NOMO-1 treated with dmso at 0.1 percent for 144 hours (cell line): ENCODE results near the gene IQCH.

ENCODE experiments used
- DNase-seq: peaks from one replicate; lab custom pipeline; 2025; ENCODE audit not compliant: unreplicated experiment; lab: John Stamatoyannopoulos, UW

The IQCH gene

DNA sequence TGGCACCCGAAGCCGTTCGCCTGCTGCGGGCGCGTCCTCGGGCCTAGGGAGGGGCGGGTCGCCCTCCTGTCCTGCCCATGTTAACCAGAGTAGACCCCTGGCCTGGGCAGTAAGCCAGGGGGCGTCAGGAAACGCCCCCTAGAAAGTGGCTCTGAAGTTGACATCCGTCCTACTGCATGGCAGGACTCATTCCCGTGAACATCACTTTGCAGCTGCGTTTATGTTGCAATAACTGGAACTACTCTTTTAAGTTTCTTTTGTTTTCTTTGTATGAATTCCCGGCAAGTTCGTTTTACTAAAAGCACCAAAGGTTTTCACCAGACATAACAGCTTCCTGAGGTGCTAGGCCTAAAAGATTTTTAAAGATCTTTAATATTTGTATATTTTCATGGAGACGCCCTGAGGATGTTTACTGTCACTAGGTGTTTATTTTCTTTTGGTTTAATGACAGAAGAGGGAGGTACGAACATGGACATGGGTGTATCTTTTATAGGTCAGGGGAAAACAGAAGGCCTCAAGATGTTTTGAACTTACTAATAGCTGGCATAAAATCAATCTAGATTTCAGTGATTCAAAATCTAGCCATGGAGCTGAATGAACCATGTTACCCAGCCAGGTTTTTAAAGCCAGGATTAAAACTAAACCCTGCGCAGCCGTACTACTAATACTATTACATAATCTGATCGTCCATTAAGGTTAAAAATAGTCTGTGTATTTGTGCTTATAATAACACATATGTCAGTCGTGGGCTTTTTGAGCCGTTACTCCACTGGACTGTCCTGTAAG lies 267.4 kb downstream of the IQCH start:
- no peak for DNase-seq

DNA sequence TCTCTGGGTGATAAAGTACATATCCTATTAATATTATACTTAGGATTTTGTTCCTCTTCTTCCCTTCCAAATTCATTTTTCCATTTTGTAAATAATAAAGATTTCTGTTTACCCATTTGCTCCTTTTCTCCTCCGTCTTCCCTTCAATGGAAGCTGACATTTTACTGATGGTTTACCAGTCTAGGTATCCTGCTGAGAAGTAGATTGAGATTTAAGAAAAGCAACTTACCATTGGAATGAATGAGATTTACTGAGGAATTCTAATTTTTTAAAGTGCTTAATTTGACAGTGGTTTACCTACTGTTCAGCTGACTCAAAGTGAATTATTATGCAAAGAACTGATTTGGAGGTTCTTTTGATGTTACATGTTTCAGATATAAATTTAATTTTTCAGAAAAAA lies 268.7 kb downstream of the IQCH start:
- no peak for DNase-seq

DNA sequence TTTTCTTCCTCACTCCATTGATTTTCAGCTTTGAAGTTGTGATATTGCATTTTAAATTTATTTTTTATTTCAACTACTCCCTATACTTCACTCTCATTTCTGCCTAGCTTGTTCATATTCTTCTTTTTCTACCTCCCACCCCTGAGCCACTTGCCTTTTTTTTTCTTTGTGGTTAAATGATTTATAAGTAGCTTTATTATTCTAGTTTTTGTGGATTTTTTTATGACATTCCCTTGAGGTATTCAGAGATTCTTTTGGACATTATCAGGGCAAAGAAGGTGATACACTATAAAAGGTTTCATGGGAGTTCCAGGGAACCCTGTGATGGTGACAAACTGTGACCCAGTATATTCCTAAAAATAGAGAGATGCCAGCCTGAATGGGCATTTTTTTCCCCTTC lies 269.6 kb downstream of the IQCH start:
- no peak for DNase-seq

DNA sequence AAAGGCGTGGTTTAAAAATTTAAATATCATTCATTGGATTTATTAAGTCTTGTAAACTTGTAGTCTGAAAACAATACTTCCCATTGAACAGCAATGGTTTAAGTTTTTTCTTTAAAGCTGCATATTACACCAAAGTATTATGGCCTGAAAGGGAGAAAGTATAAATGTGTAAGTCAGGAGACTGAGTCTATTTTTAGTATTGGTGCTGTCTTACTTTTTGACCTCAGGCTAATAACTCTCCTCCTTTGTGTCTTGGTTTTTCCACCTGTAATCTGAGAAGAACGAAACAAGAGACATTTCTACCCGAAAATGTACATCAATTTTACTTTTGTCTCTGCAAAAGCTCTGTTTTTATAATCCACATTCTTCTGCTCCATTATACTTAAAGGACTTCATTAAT lies 273.9 kb downstream of the IQCH start:
- no peak for DNase-seq

DNA sequence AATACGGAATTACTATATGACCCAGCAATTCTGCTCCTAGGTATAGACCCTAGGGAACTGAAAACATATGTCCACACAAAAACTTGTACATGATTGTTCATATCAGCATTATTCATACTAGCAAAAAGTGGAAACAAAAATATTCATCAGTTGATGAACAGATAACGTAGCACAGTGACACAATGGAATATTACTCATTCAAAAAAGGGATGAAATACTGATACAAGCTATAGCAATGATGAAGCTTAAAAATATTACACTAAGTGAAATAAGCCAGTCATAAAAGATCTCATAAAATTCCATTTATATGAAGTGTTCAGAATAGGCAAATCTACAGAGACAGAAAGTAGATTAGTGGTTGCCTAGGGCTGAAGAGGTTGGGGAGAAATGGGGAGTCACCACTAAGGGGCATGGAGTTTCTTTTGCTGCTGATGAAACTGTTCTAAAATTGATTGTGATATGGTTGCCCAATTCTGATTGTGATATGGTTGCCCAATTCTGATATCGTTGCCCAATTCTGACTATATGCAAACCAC lies 276.9 kb downstream of the IQCH start:
- no peak for DNase-seq

DNA sequence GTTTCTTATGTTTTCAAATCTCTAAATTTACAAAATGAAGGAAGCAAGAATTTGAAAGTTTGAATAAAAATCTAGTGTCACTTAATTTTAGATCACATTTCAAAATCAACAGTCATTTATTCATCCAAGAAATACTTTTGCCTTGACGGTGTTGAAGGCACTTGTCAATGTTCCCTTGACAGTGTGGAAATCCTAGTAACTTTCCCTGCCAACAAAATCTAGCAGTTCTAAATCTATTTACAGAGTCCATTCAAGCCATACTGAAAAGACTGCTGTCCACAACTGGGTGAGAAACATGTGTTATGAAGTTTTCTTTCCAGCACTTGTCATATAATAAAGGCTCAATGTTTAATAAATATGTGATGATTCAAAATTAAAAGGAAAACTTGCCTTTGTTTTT lies 279.3 kb downstream of the IQCH start:
- DNase-seq = no peak

DNA sequence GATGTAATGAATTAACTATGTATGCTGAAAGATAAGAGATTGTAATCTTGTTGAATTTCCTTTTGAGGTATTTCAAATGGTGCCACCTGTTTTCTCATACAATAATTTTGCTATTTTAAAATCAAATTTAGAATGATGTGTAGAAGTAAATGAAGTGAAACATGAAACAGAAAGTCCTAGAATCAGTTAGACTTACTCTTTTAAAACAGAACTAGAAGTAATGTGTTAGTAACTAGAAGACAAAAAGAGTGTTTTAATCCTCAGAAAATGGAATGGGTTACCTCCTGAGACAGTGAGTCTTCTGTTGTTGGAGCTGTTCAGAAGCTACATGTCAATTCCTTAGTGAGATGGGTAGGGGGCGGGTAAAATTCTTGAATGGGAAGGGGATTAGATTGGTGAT lies 279.8 kb downstream of the IQCH start:
- no peak for DNase-seq

DNA sequence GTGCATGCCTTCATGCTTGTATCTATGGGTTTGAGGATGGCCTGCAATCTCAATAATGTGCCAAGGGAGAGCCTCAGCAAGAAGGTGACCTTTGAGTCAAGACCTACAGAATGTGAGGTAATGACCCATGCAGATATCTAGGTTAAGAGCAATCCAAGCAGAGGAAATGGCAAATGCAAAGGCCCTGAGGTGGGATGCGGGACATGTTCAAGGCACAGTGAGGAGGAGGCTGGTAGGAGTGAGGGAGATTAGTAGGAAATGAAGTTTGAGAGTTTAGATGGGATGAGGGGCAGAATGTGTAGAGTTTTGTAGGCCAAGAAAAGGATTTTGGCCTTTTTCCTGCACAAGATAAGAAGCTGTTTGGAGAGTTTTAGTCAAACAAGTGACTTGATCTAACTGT lies 283.2 kb downstream of the IQCH start:
- DNase-seq = no peak

DNA sequence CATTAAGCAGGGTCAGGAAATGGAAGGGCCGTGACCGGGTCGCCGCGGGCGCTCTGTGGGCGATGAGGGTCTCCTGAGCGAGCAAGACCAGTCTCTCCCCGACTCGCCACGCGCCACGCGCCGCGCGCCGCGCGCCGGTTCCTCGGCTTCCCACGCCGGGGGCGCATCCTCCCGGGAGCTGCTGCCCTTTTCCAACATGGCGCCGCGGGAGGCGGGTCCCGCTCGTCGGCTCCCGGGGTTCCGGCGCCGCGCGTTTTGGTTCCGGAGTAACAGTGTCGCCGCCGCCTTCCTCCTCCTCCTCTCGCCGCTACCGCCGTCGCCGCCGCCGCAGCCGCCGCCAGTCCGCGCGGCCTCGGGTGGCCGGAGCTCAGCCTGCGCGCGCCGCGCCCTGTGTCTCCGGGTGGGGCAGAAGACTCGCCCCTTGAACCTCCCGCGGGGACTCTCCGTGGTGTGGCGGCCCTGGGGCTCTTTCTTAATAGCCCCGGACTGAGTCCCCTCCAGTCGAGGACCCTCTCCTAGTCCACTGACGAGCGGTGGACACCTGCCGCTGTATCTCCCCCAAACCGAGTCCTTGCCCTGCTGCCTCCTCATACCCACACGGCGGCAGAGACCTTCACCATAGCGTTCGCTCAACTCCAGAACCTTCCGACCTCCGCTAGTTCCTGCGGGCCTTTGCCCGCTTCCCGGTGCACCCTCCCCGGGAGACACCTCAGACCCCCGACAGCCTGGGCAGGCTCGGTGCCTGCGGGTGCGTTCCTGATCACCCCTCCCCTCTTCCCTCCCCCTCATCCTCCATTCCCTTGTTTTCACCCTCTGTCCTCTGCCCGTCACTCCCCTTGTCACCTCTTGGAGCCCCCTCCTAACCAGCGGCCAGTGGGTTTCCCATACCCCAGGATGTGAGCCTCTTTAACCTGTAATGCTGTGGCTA lies 288.1 kb downstream of the IQCH start, which contains the start of gene MAP2K5:
TSS of gene MAP2K5 (plus strand) at position 284 of the 928 bp plus-strand sequence. CDS start at position 917, 633 bp downstream.
- peak; percentile 52 for DNase-seq

DNA sequence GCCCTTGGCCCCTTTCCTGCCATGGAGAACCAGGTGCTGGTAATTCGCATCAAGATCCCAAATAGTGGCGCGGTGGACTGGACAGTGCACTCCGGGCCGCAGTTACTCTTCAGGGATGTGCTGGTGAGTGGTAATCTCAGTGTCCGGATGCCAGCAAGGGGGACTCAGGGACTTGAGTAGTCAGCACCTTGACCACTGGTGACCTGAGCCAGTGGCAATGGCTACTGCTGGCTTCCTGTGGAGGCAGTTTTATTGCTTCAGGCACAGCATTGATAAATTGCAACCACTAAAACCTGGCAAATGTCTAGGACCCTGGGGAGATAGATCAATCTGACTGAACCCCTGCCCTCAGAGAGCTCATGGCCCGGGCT lies 288.7 kb downstream of the IQCH start:
- DNase-seq = no peak

DNA sequence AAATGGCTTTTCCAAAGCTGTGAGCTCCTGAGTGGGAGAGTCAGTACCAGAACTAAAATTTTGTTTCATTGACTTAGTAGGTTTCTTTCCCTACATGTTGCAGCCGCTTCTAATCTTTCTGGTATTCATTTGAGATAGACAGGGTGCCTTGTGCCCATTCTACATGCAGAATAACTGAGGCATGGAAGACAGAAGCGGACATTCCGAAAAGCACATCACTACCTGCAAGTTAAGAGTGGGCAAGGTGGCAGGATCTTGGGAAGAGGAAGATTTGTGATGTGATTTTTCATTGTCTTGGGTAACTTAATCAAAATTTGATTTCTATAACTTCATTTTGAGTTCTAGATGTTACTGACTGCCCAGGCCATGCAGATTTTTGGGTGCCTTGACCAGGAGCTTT lies 289.9 kb downstream of the IQCH start:
- DNase-seq = no peak

DNA sequence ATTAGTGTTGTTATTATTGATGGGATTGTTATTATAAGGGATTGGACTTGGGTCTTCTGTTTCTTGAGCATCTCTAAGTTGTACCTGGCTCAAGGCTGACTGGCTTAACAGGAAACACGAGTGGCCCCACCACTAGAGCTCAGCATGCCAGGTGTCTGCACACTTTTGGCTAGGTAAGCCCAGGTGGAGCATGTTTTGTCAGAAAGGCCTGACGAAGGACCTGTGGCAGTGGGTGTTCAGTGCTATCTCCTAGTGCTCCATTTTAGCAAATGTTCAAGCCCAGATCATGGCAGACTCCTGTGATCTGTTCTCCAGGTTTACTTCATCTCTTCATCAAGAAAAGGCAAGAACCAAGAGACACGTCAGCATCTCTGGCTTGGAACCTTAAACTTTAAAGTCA lies 291.3 kb downstream of the IQCH start:
- DNase-seq = no peak

DNA sequence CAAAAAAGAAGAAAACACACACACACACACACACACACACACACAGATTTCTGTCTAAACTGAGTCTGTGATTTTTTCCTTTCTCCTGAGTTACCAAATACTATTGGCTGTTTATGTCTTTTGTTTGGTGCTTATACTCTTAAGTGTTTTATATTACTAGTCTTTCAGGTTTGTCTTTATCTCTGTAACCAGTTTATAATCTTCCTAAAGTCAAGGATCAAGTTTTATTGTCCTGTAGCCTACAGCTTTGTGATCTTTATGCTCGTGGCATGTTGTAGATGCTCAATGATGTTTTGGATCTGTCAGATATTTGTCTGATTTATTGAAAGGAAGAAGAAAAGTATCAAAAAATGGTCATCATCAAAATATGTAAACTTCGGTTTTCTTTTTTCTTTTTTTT lies 292.5 kb downstream of the IQCH start:
- no peak for DNase-seq

DNA sequence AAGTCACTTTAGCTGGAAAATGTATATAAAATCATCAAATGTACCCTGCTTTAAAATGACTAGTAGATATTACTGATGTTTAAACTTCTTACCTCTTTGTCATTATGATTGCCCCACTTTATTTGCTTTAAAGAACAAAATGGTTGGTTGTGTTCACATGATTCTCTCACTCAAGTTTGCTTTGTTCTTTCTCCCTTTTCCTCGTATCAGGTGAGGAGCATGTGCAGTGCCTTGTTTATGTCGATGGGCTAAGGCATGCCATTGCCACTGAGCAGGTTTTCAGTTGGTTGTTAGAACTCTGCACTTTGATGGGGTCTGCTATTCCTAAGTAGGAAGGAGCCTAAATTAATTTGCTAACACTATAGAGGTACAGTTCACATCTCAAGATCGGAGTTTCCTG lies 293.2 kb downstream of the IQCH start:
- DNase-seq = no peak

DNA sequence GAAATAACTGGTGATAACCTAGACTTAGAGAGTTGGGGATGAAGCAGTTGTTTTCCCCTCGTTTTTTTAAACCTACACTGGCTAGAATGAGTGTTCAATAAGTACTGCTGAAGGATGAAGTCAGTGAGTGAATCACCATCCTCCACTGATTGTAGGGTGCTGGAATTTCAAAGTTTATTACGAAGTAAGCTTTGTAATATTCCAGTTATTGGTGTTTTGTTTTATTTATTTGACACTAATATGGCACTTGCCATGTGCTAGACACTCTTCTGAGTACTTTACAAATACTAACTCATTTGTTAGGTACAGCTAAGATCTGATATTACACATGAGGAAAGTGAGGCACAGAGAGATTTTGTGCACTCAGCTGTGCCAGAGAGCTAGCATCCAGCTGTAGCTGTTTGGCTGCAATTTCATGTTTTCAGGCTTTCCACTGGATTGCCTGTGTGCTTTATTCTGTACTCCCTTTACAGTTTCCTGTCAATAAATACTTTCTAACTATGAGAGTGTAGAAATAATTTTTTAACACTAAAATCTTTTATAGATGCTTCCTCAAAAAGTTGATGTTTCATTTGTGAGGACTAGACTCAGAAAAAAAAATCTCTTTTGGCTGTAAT lies 293.8 kb downstream of the IQCH start:
- no peak for DNase-seq

DNA sequence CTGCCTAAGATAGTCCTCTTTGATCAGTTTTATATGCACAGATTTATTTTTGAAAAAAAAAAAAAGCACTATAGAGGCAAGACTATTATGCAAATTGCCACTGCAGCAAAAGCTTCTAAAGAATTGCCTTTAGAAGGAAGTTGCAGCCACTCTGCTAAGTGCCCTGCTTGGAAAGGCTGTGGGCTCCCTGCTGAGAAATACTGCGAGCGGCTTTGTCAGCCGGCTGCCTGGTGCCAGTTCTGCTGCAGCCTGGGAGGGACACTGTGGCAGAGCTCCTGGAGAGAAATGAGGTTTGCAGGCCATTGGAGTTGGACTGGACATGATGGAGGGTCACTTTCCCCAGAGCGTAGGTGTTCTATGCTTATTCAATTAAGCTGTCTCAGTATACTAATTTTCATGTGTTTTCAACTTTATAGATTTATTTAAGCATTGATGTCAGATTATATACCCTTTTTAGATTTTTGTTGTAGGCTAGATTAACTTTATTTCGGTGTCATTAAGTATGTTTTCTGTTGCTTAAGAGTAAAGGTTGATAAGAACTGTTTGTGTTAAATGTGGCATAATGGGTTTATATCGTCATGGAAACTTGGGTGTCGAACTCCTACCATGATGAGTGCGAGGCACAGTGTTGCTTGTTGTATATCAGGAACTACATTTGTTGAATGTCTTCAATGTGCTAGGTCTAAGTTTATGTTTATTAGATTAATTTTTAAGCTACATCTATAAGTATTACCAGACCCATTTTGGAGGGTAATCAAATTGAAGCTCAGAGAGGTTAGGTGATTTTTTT lies 294.5 kb downstream of the IQCH start:
- DNase-seq = no peak

DNA sequence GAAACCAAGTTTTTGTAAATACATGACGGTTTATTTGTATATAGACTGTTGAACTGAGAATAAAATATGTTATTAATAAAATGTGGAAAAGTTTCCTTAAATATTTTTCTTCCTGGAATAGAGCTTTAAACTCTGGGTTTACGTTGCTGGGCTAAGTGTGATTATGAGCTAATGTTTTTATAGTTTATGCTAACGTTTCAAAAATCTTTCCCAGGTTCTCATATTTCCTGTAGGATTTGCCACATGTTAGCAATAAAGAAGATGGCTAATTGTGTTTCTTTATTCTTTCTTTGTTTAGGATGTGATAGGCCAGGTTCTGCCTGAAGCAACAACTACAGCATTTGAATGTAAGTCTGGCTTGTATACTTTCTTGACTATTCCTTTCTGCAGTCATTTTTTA lies 295.1 kb downstream of the IQCH start:
- DNase-seq = no peak

DNA sequence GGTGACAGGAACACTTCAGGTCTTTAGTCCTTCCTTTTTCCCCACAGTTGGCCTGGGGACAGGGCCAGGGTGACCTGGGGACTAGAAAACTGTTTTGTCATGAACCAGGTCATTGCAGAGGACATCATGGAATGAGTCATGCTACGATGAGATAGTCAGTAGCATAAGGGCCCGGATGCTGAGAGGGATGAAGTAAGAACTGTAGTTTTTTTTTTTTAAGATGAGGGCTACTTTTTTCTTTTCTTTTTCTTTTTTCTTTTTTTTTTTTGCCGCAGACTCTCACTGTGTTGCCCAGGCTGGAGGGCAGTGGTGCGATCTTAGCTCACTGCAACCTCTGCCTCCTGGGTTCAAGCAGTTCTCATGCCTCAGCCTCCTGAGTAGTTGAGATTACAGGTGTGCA lies 295.9 kb downstream of the IQCH start:
- no peak for DNase-seq

DNA sequence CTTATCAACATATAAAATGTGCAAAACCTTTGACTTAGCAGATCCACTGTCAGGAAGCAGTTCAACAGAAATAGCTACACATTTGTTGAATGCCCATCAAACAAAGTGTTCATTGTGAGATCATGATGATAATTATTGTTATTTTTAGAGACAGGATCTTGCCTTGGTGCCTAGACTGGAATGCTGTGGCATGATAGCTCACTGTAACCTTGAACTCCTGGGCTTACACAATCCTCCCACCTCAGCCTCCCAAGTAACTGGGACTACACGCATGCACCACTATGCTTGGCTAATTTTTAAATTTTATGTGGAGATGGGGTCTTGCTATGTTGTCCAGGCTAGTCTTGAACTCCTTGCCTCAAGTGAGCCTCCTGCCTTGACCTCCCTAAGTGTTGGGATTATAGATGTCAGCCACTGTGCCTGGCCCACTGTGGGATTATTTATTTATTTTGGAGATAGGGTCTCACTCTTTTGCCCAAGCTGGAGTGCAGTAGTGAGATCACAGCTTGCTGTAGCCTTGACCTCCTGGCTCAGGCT lies 296.7 kb downstream of the IQCH start:
- DNase-seq = no peak
